ENCODE results near the gene POM121C.
"Not testable (repeated sequence)": the region's sequence is repeated elsewhere in the genome, so short reads cannot be mapped to it uniquely, and the experiment has no call there.

POM121C gene

DNA sequence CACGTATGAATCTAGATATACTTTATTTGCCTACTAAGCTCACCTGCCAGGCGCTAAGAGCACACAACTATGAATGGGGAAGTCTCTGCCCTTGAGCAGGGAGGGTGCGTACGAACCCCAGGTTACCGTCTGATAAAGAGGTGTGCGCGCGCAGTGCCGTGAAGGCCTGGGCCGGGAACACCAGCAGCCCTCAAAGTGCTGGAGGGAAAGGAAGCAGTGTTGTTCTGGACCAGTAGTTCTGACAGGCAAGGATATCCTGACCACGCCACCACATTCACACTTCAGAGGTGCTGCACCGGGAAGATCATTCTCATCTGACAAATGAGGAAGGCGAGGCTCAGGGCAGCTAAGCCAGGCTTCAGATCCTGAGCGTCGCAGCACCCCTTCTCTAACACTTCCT lies 62.6 kb downstream of the POM121C start:
- DNase-seq (ENCODE audit: low read depth, low spot score) = not testable (repeated sequence)

DNA sequence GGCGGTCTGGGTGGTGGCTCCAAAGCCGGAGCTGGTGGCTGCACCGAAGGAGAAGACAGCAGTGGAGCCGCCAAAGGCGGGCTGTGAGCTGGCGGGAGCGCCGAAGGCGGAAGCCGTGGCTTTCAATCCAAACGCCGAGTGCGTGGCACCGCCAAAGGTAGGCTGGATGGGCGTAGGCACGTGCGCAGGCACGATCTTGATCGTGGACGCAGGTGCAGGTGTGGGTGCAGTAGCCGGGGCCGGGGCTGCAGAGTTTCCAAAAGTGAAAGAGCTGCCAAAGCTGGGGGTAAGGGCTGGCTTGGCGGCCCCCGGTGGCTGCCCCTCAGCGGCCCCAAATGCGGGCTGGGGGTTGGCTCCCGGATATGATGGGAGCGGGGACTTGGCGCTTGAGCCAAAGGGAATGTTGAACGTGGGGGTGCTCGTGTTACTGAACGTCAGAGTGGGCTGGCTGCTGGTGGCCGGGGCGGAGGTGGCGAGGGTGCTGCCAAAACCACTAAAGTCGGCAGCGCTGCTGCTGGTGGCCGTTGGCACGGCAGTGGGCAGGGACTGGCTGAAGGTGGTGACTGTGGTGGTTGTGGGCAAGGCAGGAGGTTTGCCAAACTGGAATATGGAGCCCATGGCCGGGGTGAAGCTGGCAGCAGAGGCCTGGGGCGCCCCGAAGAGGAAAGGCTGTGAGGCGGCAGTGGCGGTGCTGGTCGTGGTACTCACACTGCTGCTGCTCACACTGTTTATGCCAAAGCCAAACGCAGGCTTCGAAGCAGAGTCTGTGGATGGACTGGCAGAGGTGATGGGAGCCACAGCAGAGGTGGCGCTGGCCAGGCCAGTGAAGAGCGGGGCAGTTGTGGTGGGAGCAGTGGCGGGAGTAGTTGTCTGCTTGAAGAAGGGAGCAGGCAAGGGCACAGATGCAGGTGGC lies 64.0 kb downstream of the POM121C start:
- DNase-seq (ENCODE audit: low read depth, low spot score) = not testable (repeated sequence)

DNA sequence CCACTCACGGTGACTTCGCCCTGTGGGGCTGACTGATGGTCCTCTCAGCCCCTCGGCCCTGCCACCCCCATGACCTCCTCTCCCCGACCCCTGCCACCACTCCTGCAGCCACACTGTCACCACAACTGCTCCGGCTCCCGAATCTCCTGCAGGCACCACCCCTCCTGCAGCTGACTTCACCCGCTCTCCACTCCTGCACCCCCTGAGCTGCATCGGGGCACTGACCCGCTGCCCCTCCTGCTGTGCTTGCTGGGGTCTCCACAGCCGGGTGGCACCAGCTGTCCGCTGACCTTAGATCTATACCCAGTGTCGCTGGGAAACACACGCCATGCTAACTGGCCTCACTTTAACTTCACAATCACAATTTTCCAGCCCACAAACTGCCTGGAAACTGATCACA lies 65.9 kb downstream of the POM121C start:
- DNase-seq (ENCODE audit: low read depth, low spot score) = not testable (repeated sequence)

DNA sequence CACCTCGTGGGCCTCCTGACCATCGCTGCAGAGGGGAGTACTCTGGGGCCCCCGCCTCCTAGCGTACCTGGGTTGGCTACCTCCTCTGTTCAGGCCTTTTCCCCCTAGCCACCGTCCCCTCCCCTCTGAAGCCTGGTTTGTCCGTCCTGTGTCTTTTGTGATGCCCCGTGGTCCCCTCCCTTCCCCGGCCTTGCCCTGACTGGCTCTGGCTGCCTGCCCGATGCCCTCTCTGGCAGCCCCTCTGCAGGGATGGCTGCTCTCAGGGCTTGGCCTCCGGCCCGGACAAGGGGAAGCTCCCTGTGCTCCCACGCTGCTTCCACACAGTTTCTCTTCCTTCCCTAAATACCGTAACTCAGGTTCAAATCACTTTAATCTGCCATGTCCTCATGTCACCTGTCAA lies 66.4 kb downstream of the POM121C start:
- DNase-seq (ENCODE audit: low read depth, low spot score) = not testable (repeated sequence)

DNA sequence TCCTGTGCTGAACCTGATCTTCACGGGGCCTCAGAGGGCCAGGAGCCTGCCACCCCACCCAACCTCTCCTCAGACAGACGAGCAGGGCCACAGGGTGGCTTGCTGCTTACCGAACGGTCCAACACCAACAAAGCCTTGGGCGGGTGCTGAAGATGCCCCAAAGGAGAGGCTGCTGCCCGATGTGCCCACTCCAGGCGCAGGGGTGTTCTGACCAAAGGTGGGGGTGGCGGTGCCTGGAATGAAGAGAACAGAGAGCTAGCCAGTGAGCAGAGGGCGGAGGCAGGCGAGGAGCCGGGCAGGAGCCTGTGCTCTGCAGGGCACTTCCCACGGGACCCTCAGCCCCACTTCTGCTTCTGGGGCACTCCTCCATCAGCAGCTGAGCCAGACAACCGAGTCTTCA lies 66.9 kb downstream of the POM121C start:
- not testable (repeated sequence) for DNase-seq (ENCODE audit: low read depth, low spot score)

DNA sequence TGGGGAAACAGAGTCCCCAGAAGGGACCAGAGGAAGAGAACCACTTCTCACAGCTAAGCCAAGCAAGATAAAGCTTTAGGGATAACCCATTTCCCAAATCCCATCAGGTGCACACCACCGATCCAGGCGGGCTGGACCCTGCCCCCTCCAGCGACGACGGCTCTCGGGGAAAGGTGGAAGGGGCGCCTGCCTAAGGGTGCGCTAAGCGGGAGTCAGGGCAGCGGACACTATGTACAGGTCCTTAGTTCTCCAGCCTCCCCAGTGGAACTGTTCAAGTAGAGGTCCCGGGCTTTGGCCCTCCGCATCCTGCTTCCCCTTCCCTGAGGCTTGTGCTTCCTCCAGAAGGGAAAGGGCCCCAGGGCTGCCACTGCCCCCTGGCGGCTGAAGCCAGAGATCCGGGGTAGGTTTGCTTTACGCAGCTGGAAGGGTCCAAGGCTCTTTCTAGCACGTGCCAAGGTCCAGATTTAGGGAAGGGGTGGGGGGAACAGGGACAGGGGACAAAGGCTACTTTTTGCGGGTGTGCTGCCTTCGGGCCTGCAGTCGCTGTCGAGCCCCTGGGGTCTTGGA lies 67.7 kb downstream of the POM121C start:
- not testable (repeated sequence) for DNase-seq (ENCODE audit: low read depth, low spot score)

DNA sequence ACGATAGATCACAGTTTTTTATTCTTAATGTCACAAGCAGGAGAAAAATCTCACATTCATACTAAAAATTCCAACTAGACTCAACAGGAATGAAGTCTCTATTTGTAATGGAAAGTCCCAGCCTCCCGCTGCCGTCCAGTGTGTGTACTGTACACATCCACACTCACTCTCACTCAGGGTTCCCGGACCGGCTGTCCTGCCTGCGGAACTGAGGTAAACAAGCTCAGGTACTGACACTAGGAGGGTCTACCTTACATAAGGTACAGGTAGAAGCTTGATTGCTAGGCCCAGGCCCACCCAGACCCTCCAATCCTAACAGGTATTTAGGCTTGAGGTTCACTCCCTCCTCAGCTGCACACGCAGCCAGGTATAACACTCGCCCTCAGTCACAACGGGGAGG lies 69.3 kb downstream of the POM121C start:
- not testable (repeated sequence) for DNase-seq (ENCODE audit: low read depth, low spot score)

DNA sequence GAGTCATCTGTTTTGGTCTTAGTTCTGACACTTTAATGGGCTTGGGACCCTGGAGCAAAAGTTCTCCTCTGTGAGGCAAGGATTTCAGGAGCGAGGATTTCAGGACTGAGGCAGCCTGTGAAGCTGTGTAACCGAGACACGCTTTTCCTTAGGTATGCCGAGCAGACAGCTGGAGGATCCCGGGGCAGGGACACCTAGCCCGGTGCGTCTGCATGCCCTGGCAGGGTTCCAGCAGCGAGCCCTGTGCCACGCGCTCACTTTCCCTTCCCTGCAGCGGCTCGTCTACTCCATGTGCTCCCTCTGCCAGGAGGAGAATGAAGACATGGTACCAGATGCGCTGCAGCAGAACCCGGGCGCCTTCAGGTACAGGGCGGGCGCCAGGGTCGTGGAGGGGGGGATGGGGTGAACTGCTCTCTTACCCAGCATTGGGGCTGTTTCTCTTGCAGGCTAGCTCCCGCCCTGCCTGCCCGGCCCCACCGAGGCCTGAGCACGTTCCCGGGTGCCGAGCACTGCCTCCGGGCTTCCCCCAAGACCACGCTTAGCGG lies 70.2 kb downstream of the POM121C start:
- not testable (repeated sequence) for DNase-seq (ENCODE audit: low read depth, low spot score)

DNA sequence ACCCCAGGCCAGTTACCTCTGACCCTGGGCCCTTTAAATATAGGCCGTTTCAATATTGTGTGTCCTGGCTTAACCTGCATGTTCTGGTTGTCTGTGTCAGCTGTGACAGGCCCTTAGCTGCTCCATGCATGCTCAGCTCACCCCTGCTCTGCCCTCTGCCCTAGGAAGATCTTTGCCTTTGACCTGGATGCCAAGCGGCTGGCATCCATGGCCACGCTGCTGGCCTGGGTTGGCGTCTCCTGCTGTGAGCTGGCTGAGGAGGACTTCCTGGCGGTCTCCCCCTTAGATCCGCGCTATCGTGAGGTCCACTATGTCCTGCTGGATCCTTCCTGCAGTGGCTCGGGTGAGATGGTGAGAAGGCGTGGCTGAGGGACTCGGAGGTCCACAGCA lies 70.7 kb downstream of the POM121C start:
- DNase-seq (ENCODE audit: low read depth, low spot score) = not testable (repeated sequence)

DNA sequence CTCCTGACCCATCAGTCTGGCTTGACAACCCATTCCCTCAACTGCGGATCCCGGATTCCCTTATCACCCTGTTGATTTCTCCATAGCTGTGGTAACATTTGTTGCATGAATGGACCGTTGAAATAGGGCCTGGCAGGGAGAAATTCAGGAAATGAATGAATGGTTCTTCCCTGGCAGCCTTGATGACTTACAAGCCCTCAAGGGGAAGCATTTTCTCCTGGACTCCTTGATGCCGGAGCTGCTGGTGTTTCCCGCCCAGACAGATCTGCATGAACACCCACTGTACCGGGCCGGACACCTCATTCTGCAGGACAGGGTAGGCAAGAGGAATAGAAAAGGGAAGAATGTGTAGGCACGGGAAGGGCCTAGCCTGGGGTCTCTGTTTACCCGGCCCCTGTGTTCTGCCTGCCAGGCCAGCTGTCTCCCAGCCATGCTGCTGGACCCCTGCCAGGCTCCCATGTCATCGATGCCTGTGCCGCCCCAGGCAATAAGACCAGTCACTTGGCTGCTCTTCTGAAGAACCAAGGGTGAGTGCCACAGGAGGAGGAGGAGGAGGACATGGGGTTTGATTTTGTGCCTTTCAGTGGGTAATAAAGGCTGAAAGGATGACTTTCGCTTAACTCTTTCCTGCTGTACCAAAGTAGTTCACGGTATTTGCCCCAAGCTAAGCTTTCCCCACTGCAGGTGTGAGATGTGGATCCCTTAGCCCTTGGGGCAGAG lies 71.2 kb downstream of the POM121C start:
- not testable (repeated sequence) for DNase-seq (ENCODE audit: low read depth, low spot score)

DNA sequence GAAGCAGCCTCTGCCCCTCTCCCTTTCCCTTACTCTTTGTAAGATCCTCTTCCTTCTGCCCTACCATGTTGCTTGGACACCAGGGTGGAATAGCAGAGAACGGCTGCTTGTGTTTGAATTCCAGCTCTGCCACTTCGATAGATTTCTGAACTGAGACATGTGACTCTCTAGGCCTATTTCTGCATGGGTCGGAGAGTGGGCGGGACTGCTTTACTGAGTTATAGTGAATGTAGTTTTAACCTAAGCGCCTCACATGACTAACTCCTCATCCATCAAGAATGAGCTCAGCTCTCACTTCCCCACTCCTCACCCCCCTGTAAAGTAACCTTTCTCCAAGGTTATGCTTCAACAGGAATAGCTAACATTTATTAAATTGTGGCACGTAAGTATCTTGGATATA lies 71.9 kb downstream of the POM121C start:
- not testable (repeated sequence) for DNase-seq (ENCODE audit: low read depth, low spot score)

DNA sequence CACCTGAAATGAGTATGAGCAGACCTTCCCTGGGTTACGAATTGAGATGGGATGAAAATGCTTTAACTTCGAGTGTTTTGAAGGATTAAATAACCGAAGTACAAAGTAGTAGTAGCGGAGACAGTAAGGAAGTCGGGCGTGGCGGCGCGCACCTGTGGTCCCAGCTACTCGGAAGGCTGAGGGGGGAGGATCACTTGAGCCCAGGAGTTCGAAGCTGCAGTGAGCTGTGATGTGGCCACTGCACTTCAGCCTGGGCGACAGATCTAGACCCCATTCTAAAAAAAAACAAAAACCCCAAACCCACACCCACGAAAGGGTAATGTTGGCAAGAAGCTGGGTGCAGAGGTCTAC lies 75.3 kb downstream of the POM121C start:
- not testable (repeated sequence) for DNase-seq (ENCODE audit: low read depth, low spot score)

DNA sequence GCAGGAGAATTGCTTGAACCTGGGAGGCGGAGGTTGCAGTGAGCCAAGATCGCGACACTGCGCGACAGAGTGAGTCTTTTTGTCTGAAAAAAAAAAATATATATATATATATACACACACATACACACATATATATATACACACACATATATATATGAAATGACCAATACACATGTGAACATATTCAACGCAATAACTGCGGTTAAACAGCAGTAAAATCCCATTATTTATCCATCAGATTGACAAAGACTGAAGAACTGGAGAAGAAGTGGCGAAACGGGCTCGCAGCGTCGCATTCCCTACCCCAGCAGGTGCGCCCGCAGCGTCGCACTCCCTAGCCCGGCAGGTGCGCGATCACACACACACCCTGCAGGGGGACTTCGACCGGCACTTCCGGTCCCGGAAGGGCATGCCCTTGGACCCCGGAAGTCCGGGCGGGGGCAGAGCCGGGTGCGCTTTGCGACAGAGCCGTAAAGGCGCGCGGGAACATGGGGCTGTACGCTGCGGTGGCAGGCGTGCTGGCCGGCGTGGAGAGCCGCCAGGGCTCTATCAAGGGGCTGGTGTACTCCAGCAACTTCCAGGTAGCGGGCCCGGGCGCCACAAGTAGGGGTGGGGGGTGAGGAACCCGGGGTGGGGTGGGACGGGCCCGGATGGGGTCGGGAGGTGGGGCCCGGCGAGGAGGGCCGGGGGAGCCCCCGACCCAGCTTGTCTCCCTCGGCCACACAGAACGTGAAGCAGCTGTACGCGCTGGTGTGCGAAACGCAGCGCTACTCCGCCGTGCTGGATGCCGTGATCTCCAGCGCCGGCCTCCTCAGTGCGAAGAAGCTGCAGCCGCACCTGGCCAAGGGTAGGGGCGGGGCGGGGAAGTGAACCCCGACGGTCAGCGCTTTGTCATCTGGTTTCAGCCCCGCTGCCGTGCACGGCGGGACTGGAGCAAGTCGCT lies 75.9 kb downstream of the POM121C start:
- not testable (repeated sequence) for DNase-seq (ENCODE audit: low read depth, low spot score)

DNA sequence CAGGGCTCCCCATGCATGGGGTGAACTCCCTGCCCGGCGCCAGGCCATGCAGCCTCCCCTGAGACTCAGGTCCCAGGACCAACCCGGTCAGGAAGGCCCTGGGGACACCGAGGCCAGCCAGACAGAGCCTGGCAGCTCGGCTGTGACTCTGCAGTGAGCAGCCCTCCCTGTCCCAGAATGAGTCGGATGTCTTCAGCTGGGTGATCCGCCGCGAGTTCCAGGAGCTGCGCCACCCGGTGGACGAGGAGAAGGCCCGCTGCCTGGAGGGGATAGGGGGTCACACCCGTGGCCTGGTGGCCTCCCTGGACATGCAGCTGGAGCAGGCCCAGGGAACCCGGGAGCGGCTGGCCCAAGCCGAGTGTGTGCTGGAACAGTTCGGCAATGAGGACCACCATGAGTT lies 81.4 kb downstream of the POM121C start:
- DNase-seq (ENCODE audit: low read depth, low spot score) = not testable (repeated sequence)

DNA sequence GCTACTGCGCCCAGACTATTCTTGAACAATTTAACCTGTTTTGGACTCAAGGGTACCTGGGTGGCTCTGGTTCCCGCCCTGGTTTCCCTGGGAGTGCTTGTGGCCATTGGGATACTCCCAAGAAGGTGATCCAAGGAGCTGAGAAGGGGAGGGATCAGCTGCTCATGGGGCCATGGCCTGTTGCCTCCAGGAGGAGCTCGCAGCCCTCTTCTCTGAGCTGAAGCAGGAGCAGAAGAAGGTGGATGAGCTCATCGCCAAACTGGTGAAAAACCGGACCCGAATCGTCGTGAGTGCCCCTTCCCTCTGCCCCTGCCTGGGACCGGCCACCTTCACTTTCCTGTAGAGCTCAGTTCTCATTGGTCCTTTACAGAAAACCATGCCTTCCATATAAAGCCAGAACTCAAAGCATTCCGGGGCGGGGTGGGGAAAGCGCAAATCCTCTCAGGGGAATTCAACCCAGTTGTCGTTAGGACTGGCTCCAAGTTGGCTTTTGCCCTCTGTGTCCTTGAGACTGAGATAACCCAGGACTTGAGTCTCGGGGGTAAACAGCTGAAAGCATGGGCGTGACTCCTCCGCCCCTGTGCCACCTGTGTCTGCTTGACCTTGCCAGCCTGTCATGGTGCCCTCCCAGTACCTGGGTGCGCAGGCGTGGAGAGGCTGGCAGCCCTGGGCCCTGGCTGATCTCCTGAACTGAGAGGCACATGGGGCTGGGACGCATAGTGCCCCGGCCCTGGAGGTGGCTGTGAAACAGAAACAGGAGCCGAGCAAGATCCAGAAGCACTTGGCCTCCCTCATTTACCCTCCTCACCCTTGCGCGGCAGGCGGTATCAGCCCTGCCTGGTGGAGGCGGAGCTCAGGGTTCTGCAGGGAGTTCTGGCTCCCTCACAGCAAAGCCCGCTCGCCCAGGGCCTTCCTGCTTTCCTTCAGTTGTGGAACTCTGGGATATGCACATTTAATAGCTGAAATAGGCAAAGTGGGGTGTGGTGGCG lies 82.3 kb downstream of the POM121C start:
- DNase-seq (ENCODE audit: low read depth, low spot score) = not testable (repeated sequence)

DNA sequence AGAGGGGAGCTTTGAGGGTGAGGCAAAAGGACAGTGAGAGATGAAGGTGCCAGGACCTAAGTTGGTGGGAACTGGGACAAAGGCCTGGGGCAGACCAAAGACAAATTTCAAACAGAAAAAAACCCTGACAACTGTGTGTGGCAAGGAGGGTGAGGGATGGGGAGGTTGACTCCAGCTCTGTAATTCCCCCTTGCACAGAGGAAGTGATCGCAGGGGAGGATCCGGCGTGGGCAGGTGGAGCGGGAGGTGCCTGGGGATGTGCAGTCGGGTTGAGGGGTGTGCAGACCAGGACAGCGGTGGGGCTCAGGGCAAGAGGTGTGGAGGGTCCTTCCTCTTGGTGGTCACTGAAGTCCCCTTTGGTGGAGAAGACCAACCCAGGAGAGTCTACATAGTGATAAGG lies 85.5 kb downstream of the POM121C start:
- not testable (repeated sequence) for DNase-seq (ENCODE audit: low read depth, low spot score)

DNA sequence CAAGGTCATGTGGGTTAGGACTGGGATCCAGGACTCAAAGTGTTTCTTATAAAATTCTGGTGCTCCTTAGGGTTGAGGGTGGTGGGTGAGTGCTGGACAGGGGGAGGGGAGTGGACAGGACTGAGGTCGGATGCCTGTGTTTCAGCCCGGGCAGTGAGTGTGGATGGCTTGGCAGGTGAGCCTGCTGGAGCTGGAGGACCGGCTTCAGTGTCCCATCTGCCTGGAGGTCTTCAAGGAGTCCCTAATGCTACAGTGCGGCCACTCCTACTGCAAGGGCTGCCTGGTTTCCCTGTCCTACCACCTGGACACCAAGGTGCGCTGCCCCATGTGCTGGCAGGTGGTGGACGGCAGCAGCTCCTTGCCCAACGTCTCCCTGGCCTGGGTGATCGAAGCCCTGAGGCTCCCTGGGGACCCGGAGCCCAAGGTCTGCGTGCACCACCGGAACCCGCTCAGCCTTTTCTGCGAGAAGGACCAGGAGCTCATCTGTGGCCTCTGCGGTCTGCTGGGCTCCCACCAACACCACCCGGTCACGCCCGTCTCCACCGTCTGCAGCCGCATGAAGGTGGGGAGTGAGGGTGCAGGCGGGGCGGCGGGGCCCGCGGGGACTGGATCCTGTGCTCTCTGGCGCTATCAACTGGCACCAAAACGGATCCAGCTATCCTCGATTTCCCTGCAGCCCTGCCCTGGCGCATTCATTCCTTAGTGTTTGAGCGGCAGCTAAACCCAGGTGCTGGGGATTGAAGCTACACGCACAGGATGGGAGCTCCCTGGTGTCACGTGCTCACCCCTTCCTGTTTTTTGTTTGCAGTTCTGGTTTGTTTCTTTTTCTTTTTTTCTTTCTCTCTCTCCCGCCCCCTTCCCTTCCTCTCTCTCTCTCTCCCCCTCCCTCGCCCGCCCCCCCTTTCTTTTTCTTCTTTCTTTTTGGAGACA lies 87.1 kb downstream of the POM121C start:
- DNase-seq (ENCODE audit: low read depth, low spot score) = not testable (repeated sequence)

DNA sequence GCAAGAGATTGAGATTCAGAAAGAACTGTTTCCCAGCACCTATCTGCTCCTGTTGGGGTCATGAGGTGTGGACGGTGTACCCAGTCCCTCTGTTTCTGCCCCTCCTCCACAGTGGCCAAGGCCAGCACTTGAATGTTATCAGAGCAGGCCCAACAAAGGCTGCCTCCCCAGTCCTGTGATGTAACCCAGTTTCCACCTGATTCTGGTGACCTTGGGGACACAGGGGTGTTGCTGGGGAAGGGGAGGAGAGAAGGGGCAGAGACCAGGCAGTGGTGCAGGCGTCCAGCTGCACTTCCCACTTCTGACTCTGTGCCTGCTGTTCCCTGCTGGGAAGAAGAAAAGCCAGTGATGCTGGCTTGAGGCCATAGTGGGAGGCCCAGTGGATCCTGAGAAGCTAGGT lies 88.2 kb downstream of the POM121C start:
- DNase-seq (ENCODE audit: low read depth, low spot score) = not testable (repeated sequence)

DNA sequence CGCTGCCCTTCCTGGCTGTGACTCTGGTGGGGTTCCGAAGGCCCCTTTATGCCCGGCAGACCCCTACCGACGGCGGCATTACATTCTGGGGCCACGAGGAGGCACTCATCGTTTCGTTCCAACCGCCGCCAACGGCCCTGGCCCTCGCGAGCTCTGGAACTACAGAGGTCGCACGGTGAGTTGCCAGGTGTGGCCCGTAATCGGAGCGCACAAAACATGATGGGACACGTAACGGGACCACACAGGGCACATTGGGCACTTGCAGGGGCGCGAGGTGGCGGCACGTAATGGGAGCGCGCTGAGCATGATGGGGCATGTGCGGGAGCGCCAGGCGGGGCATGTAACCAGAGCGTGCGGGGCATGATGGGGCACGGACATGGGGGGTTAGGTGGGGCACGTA lies 90.8 kb downstream of the POM121C start, which contains the start of gene TRIM73:
Gene TRIM73 (plus strand): TSS at position 301 of the 400 bp plus-strand sequence. CDS start 3,305 bp downstream, outside the sequence.
- DNase-seq (ENCODE audit: low read depth, low spot score) = not testable (repeated sequence)

Data from activated naive CD8-positive, alpha-beta T cell treated with anti-CD3 and anti-CD28 coated beads, Interleukin-2, amount 50 U/mL, for 16 hours (primary cell).